ENCODE results near the gene DENND6A.
"Not testable (repeated sequence)": the region's sequence is repeated elsewhere in the genome, so short reads cannot be mapped to it uniquely, and the experiment has no call there.

The DENND6A gene

GRCh38 chr3:57694146-57694545 is 1.3 kb upstream of the DENND6A start (continued):
- TF ChIP-seq ZNF518A (tag by site-specific recombination; conservative IDR thresholded peaks at IDR 0.05; ENCODE audit: low read depth) (no peak), ZNF776 (tag by site-specific recombination; IDR thresholded peaks at IDR 0.05; ENCODE audit: borderline replicate concordance) (no peak), CTCF (tag by site-specific recombination; IDR thresholded peaks at IDR 0.05) (no peak), ZNF837 (tag by site-specific recombination; IDR thresholded peaks at IDR 0.05) (no peak), SP3 (tag by site-specific recombination; IDR thresholded peaks at IDR 0.05) (no peak), ZNF830 (tag by site-specific recombination; IDR thresholded peaks at IDR 0.05; ENCODE audit: low read depth) (no peak), ZNF148 (tag by site-specific recombination; IDR thresholded peaks at IDR 0.05; ENCODE audit: borderline replicate concordance) (no peak)

- Histone ChIP-seq H3K27ac (ENCODE audit: extremely low read depth, low read depth, low read length) (peak overlapping the region; percentile 80; the same call in 1 of the 2 replicates), H3K4me3 (ENCODE audit: low read depth, low read length) (peak overlapping the region; percentile 73)
- H3K9me3 ChIP-seq (ENCODE audit: control insufficient read depth, insufficient read depth, low read depth, low read length); H3K36me3 ChIP-seq (ENCODE audit: control insufficient read depth in 2 of 2, insufficient read depth in 1 of 2, low read length in 2 of 2); CTCF ChIA-PET; H3K4me1 ChIP-seq (ENCODE audit: control insufficient read depth, insufficient read depth, low read length): not testable (repeated sequence)
- POLR2A ChIA-PET: interaction anchor here (0.6 to 1.8 kb wide), 4 partner anchors 24 to 760 kb away, joined by 4 to 9 read pairs (median 8); partner anchors contain the start of gene SLMAP
- TF ChIP-seq ZNF362 (tag by site-specific recombination; IDR thresholded peaks at IDR 0.05) (peak; percentile 82), ZNF335 (tag by site-specific recombination; conservative IDR thresholded peaks at IDR 0.05) (peak; percentile 75)
Measured at GRCh38 chr3:57692133-57692395, 813 bp downstream of the DENND6A start.

GRCh38 chr3:57691411-57692132 is 1.3 kb downstream of the DENND6A start:
- Histone ChIP-seq H3K36me3 (ENCODE audit: control insufficient read depth in 2 of 2, insufficient read depth in 1 of 2, low read length in 2 of 2) (no peaks in the 10 kb centered on the region), H3K27ac (ENCODE audit: extremely low read depth, low read depth, low read length) (peak overlapping the region; percentile 80; the same call in 1 of the 2 replicates), H3K4me1 (ENCODE audit: control insufficient read depth, insufficient read depth, low read length) (no peaks in the 10 kb centered on the region), H3K9me3 (ENCODE audit: control insufficient read depth, insufficient read depth, low read depth, low read length) (no peaks in the 10 kb centered on the region), H3K4me3 (ENCODE audit: low read depth, low read length) (peak overlapping the region; percentile 73)
- TF ChIP-seq ZNF837 (tag by site-specific recombination; IDR thresholded peaks at IDR 0.05) (no peak), ZBTB48 (tag by site-specific recombination; IDR thresholded peaks at IDR 0.05) (peak; percentile 52; the same call in 1 of the 2 replicates)
- CTCF ChIA-PET: interaction anchor here (0.7 to 0.8 kb wide), 2 partner anchors 294 to 708 kb away, joined by 3 read pairs; no protein-coding TSS in a partner anchor
- POLR2A ChIA-PET: interaction anchor here (0.7 to 1.8 kb wide), 3 partner anchors 64 to 759 kb away, joined by 7 to 9 read pairs (median 8); partner anchors contain the start of gene SLMAP
